GOT3 (cell line): ENCODE results near the gene LBX2.
"Not testable (repeated sequence)": the region's sequence is repeated elsewhere in the genome, so short reads cannot be mapped to it uniquely, and the experiment has no call there.

Experiments
- DNase-seq: peaks from one replicate; lab custom pipeline; 2025; ENCODE audit warnings: mixed read lengths; lab: John Stamatoyannopoulos, UW

The LBX2 gene

DNA sequence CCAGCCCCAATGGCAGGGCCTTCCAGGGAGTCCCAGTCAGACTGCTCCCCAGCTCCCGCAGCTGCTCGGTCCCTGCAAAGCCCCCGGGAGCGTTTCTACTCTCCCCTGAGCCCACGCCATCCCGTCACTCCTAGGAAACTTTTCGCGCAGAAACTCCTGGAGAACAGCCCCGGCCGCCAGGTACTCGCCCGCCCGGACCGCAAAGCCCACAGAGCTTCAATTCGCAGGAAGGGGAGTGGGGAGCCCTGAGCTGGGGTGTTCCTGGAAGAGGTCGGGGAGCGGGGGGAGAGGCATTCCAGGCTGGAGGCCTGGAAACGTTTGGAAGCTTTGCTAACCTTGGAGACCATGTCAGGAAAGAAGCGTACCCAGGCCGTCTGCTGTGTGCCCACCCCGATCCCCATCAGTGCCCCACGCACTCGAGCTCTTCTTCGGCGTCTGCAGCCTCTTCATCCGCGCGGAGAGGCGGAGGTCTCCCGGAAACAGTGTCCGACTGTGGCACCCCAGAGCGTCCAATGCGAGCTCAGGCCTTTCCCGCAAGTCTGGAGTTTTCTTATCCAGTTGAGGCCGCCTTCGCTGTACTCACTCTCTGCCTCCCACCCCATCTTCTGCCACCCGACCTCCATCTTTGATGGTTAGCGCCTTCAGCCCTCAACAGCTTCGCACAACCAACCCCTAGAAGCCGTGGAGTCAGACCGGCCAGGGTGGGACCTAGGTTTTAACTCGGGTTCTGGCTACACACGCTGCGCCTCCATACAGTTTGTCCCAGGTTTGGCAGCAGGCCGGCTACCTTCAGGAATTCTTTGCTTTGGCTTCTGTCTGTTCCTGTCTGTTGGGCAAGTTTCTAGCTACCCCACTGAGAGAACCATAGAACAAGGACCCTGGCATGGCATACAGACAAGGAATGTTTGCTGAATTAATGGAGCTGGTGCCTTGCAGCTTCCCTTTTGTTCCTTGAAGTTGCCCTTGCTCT lies 4.4 kb upstream of the LBX2 start:
- DNase-seq: no peak

DNA sequence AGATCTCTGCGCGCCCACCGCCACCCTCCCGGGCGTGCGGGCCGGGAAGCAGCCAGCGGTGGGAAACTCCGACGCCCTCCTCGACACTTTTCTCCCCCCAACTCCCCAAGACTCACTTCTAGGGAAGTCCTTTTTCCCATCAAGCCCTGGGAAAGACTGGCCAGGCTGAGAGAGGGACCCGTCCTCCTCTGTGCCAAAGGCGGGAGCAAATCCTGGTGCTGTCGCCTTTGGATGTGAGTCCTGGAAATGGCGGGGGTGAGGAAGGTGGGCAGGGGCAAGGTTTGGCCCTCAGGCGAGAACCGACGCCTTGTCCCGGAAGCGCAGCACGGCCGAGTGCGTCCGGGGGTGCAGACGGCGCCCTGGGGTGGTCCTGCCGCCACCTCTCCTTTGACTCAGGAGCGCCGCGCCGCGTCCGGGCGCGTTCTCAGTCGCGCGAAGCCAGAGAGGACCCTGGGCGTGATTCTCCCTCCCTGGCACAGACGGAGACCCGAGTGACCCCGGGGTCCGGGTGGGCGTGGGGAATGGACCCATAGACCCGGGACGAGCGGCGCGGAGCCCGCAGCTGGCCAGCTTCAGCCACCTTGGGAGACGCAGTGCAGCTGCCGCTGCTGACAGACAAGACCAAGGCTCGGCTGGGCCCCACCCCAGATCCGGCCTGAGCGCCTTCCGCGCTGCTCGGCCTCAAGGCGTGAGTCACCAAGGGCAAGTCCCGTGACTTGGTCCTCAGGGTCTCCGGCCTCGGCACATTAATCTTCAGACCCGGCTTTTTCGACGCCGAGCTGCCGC lies 3.5 kb upstream of the LBX2 start:
- DNase-seq: peak; percentile 49

DNA sequence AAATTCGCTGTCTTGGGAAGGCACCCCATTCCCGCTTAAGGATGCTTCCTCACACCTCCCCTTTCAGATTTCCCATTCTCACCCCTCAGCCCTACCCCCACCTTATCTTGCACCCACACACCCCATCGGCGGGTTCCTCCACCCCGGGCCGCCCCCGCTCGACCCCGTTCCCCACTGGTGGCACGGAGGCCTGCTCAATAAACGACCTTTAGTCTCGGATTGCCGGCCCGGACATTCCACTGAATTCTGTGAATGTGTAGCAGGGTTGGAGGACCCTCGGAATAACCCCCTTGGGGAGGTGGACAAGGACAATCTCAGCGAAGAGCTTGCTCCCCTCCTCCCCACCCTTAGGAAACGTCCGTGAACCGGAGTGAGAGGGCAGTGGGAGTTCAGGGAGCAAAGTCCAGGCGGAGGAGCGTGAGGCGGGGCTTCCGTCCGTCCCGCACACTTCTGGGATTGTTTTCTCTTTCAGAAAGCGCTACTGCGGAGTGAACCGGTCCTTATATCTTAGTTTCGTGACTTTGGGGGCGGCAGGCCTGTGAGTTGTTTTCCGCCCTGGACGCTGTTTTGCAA lies 2.8 kb upstream of the LBX2 start:
- no peak for DNase-seq

DNA sequence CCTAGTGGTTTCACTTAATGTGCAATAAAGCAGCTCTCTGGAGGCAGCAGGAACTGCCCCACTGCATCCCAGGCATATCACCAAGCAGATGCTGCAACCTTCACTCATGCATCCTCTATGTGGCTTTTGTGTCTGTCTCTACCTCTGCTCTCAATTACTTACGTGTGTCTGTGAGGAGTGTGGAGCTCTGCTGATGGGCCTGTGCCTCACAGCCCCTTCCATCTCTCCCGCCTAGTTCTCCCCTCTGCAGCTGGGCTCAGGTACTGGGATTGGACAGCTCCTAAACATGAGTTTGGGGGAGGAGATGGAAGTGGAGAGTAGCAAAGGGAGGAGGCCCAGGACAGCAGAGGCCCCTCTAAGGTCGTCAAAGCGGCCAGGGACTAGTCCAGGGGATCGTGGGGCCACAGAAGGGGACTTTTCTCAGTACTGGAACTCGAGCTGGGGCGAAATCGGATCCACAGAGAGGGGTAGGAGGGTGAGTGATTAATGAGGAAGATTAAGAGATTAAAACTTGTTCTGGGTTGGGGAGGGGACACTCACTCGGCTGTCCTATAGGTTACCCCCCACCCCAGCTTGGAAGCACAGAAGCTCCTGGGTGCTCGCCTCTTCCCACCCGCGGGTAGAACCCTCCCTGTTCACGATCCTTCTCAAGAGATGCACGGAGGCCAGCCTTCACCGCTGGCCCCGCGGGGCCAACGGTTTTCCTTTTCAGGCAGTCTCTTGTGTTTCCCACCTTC lies 2.1 kb upstream of the LBX2 start:
- DNase-seq: no peak

DNA sequence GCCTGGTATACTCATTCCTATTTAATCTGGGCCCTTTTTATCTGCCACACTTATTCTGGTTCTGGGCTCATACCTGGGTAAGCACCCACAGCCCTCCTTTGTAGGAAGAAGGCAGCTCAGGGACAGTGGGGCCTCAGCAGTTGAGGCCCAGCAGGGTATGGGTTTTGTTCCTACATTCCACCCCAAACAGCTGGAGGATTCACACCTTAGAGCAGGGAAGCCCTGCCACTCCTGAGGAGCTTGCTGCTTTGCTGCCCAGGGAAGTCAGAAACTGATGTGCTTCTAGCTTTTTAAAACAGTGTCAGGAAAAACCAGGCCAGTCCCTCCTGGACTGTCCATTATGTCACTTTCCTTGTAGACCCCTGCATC lies 1.2 kb upstream of the LBX2 start:
- no peak for DNase-seq

DNA sequence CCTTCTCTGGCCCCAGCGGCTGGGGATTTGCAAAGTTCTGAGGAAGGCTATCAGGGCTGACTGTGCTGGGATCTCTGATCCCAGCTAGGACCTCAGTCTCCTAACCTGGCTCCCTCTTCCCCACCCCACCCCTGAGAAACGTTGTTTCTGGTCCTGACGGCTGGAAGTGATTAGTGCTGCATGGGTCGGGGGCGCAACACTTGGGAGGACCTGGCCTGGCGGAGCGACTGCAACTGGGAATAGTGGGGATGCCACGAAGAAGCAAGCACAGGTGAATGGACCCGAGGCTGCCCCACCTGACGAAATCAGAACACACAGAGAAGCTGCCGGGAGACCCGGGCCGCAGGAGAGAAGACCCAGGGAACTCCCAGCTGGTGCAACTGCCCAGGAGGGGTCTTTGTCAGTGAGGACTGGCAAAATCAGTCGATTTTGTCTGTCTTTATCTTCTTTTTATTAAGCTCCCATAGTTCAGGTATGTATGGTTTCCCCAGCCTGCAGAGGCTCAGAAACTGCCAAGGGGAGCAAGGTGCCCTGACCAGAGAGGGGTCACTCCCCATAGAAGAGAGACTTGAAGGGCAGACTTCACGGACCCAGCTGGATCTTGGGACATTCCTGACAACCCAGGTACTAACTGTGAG lies 656 bp upstream of the LBX2 start:
- DNase-seq: no peak

DNA sequence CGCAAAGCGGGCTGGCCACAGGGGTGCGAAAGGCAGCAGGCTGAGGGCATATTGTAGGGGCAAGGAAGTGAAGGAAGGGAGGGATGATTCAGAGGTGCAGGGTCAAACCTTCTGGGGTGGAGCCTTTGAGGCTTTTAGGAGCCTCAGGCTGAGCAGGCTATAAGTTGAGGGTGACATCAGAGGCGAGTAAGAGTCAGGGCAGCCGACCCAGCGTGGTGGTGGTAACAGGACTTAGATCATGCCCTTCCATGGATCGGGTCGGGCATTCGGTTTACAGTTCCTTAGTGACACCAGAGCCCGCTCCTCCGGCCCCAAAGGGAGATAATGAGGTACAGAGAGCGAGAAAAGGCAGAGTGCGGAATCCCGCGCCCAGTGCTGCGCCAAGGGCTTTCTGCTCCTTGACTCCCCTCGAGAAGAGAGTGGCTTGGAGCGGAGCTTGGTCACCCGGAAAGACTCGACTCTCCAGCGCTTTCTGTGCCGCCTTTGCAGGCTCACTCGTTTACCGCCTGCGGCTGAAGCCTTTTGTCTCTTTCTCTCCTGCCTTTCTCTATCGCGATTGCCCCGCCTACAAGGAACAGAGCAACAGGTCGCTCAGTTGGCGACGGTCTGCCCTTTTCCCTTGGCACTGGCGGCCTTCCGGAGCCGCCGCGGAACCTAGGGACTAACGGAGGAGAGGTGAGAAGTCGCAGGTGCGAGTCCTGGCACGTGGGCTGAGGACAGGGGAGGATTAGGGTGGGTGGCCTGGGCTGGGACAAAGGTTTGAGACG lies 720 bp downstream of the LBX2 start:
- DNase-seq: no peak

DNA sequence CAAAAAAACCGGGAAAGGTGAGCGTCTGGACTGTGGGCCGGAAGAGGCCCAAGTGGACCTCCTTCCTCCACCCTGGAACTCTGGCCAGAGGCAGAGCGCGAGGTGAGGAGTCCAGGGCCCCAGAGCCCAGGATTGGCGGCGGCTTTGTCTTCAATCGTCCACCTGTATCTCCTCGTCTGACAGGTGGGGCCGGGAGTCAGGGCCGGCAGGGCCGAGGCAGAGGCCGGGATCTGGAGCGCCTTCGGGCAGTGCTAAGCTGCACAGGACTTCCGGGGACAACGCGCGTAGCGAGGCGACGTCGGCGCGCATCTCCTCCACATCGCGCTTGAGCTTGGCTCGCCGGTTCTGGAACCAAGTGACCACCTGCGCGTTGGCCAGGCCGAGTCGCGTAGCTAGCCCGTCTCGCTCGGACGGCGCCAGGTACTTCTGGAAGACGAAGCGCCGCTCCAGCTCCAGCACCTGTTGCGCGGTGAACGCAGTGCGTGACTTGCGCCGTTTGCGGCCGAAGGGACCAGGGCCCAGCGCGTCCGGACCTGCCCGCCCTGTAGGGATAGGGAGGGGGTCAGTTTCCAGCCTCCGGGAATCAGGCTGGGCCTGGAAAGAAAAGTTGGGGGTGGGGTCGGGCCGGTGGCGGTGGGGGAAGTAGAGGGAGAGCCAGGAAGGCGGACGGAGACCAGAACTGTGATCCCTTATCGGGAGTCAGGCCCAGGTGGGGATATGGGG lies 1.5 kb downstream of the LBX2 start:
- DNase-seq: no peak

DNA sequence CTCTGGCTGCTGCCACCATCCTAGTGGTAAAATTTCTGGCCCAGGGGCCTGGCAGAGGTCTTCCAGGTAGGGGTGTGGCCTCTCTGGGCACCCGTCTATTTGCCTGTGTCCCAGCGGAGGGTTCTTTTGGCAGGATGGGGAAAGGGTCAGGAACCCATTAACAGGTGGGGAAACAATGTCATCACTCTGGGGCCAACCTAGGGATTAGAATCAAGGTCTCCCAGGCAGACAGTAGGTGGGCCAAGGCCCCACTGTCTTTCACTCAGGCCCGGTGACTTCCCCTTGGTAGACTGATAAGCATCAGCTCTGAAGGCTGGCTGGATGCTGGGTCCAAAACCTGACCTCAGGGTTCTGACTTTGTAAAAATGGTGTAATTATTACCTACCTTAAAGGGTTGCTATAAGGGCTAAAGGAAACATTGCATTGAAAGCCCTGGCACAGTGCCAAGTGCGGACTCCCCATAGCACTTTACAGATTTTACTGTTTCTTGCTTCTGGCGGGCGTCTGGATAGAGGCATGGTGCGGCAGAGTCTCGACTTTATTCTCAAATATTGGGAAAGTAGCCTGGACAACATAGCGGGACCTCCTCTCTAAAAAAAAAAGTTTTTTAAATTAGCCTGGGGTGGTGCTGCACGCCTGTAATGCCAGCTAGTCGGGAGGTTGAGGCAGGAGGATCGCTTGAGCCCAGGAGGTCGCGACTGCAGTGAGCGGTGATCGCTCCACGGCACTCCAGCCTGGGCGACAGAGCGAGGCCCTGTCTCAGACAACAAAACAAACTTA lies 2.2 kb downstream of the LBX2 start:
- no peak for DNase-seq

DNA sequence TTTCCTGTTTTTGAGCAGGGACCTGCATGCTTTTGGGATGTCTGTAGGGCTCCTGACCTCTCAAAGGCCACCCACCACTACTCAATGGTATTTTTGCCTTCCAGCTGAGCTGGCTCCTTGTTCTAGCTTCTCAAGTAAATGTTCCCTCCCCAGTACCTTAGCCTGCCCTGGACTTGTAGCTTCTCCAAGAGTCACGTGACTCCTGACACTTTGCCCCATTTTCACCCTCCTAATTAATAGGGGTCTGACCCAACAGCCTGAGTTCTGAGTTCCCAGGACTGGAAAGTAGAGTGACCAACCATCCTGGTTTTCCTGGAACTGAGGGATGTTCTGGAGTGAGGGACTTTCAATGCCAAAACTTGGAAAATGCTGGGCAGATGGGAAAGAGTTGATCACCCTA lies 4.0 kb downstream of the LBX2 start:
- DNase-seq: no peak

DNA sequence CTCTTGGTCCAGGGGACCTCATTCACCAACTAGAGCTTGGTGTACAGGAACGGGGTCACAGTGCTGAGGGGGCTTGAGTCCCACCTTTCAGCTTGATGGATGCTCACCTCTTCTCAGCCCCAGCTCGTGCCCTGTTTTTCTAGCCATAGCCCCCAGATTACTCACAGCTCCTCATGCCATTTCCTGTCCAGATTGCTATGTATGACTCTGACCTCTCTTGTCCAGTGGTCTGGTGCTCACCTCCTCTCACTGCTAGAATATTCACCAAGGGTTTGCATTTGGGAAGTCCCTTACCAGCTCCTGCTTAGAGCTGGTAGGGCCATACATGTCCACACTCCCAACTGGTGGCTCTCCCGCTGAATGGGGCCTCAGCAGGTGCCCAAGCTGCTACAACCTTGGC lies 5.9 kb downstream of the LBX2 start:
- no peak for DNase-seq

DNA sequence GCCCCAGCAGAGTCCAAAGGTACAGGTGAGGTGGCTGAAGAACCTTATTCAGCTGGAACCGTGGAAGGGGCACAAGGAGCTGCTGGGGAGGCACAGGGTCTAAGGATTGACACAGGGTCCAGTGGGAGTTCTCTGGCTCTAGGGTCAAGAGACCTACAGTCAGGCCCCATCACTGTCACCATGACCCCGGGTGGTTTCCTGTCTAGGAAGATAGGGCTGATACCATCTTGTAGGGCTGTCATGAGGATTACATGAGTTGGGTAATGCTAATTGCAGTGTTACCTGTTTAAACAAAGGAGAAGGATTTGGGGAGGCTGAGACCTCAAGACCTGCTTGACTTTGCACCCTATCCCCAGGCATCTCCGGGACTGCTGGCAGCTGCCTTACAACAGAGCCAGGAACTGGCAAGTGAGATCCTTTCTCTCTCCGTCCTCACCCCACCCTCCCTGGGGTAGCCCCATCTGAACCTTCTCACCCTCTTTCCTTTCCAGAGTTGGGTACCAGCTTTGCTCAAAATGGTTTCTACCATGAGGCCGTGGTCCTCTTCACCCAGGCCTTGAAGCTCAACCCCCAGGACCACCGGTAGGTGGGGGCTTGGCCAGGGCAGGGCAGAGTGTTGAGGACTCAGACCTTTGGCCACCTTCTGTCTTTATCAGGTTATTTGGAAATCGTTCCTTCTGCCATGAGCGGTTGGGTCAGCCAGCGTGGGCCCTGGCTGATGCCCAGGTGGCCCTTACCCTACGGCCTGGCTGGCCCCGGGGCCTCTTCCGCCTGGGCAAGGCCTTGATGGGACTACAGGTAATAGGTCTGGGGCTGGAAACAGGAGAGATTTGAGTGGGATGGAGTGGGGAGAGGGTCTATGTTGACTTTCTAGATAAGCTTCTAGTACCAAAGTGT lies 7.5 kb downstream of the LBX2 start:
- DNase-seq: no peak

DNA sequence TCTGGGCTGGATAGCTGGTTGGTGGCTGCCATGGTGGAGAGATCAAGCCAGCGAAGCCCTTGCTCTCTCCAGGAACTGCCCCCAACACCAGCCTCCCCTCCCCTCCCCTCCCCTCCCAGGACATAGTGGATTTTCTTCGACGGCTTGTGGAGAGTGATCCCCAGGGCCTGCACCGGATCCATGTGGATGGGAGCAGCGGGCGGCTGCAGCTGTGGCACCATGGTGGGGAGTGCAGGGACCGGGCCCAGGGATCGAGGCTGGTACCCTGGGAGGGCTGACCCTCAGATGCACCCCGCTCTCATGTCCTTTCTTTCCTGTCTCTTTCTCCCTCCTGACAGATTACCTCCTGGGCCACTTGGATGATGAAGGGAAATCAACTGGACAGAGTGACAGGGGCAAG lies 9.5 kb downstream of the LBX2 start:
- DNase-seq: no peak

DNA sequence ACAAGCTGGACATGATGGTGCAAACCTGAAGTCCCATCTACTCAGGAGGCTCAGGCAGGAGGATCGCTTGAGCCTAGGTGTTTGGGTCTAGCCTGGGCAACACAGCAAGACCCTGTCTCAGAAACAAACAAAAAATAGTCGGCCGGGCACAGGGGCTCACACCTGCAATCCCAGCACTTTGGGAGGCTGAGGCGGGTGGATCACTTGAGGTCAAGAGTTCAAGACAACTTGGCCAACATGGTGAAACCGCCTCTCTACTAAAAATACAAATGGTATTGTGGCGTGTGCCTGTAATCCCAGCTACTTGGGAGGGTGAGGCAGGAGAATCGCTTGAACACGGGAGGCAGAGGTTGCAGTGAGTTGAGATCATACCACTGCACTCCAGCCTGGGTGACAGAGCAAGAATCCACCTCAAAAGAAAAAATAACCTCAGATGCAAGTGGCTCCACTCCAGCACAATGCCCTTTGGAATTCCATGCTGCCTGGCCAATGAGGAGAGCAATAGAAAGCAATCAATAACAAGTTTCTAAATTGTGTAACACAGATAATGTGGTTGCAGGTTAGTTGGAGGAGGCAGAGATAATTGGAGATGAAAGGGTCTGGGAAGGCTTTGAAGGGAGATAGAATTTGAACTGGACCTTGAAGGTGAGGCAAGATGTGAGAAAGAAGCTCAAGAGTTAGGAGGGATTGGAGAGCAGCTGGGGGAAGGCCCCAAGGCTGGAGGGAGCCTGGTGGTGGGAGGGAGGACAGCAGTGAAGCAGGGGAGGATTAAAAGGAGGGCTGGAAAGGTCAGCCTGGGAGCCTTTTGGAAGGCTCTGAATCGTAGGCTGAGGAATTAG lies 10.5 kb downstream of the LBX2 start:
- no peak for DNase-seq

DNA sequence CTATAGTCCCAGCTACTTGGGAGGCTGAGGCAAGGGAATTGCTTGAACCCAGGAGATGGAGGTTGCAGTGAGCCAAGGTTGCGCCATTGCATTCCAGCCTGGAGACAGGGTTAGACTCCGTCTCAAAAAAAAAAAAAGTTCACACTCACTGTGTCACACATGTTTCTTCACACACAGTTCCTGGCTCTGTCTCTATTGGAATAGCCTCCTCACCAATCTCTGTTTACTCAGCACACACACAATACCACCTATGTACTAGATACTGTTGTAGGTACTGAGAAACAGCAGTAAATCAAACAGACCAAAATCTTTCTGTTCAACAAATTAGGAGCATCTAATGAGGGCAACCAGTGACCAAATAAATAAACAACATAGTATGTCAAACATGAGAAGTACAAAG lies 13.3 kb downstream of the LBX2 start:
- DNase-seq: no peak

DNA sequence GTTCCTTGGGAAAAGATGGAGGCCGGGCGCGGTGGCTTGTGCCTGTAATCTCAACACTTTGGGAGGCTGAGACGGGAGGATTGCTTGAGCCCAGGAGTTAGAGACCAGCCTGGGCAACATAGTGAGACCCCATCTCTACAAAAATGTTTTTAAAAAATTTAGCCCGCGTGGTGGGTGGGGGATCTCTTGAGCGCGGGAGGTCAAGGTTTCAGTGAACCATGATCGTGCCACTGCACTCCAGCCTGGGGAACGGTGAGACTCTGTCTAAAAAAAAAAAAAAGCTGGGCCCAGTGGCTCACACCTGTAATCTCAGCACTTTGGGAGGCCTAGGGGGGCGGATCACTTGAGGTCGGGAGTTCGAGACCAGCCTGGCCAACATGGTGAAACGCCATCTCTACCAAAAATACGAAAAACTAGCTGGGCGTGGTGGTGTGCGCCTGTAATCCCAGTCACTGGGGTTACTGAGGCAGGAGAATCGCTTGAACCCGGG lies 15.7 kb downstream of the LBX2 start:
- not testable (repeated sequence) for DNase-seq
